Measurements from ENCODE around the gene CAPS2. TPM values are rescaled to one million over a fixed set of nuclear protein-coding genes. Genes with fewer than 3 reads are reported as not detected.

The CAPS2 gene
- total RNA-seq, 1 donor from 2014 or later = 9.0 TPM

GRCh38 chr12:75269209-75269608 lies 60.9 kb downstream of the CAPS2 start:
- Histone ChIP-seq H3K27ac (no peak overlapping the region), H3K4me1 (no peaks in the 10 kb centered on the region), H3K4me3 (no peak overlapping the region), H3K27me3 (no peaks in the 10 kb centered on the region), H3K36me3 (no peaks in the 10 kb centered on the region), H3K9me3 (no peaks in the 10 kb centered on the region)
- ATAC-seq = no peak
- TF ChIP-seq CTCF (IDR thresholded peaks at IDR 0.05) = no peak
- no peak for DNase-seq
- intact Hi-C loops (cut with DNase I) = no loop called here

GRCh38 chr12:75260316-75260715 lies 69.8 kb downstream of the CAPS2 start:
- Histone ChIP-seq H3K27ac (no peak overlapping the region), H3K27me3 (no peaks in the 10 kb centered on the region), H3K9me3 (no peaks in the 10 kb centered on the region), H3K4me1 (no peaks in the 10 kb centered on the region), H3K4me3 (no peak overlapping the region), H3K36me3 (no peaks in the 10 kb centered on the region)
- intact Hi-C loops (cut with DNase I) = no loop called here
- DNase-seq = no peak
- no peak for TF ChIP-seq CTCF (IDR thresholded peaks at IDR 0.05)
- no peak for ATAC-seq

GRCh38 chr12:75259143-75259542 lies 71.0 kb downstream of the CAPS2 start:
- DNase-seq (no peak), ATAC-seq (no peak)
- intact Hi-C loops (cut with DNase I) = no loop called here
- Histone ChIP-seq H3K9me3 (no peaks in the 10 kb centered on the region), H3K36me3 (no peaks in the 10 kb centered on the region), H3K4me3 (no peak overlapping the region), H3K27me3 (no peaks in the 10 kb centered on the region), H3K4me1 (no peaks in the 10 kb centered on the region), H3K27ac (no peak overlapping the region)
- TF ChIP-seq CTCF (IDR thresholded peaks at IDR 0.05) = no peak

- intact Hi-C loops (cut with DNase I) = no loop called here
- Histone ChIP-seq H3K27me3 (no peaks in the 10 kb centered on the region), H3K4me3 (peak overlapping the region; percentile 12), H3K36me3 (no peaks in the 10 kb centered on the region), H3K4me1 (no peaks in the 10 kb centered on the region), H3K9me3 (no peaks in the 10 kb centered on the region), H3K27ac (no peak overlapping the region)
- no peak for TF ChIP-seq CTCF (IDR thresholded peaks at IDR 0.05)
- DNase-seq (no peak), ATAC-seq (no peak)
Measured at GRCh38 chr12:75257510-75257909, 72.6 kb downstream of the CAPS2 start.

GRCh38 chr12:75245108-75245507 lies 85.0 kb downstream of the CAPS2 start:
- ATAC-seq (no peak), DNase-seq (no peak)
- H3K4me1 ChIP-seq = no peaks in the 10 kb centered on the region
- H3K36me3 ChIP-seq = no peaks in the 10 kb centered on the region
- H3K27ac ChIP-seq = no peak overlapping the region
- no peaks in the 10 kb centered on the region for H3K9me3 ChIP-seq
- no peak overlapping the region for H3K4me3 ChIP-seq
- no peaks in the 10 kb centered on the region for H3K27me3 ChIP-seq
- TF ChIP-seq CTCF (IDR thresholded peaks at IDR 0.05) = no peak
- intact Hi-C loops (cut with DNase I) = no loop called here

- DNase-seq (no peak), ATAC-seq (no peak)
- Histone ChIP-seq H3K36me3 (no peaks in the 10 kb centered on the region), H3K27ac (no peak overlapping the region), H3K9me3 (no peaks in the 10 kb centered on the region), H3K27me3 (no peaks in the 10 kb centered on the region), H3K4me3 (no peak overlapping the region), H3K4me1 (no peaks in the 10 kb centered on the region)
- TF ChIP-seq CTCF (IDR thresholded peaks at IDR 0.05) = no peak
- intact Hi-C loops (cut with DNase I) = no loop called here
Measured at GRCh38 chr12:75239987-75240386, 90.1 kb downstream of the CAPS2 start.
